HFF-Myc (cell line): ENCODE results near the gene CFAP43.
A peak's percentile ranks its signal among the peaks of the same experiment; 100 is the strongest.

Source experiments
- DNase-seq: peaks from one replicate; pipeline ENCODE4 v3.0.0-alpha.2; 2011; ENCODE audit warnings: low read depth; ENCODE audit errors: extremely low read depth
- H3K4me3 ChIP-seq: replicated peaks from 2 replicates; pipeline ENCODE4 v1.5.1; 2011; ENCODE audit warnings: low read depth, mild to moderate bottlenecking, control low read depth, low read length
- TF ChIP-seq, protein P1 (sequence below): IDR thresholded peaks from 2 replicates; pipeline ENCODE4 v1.5.1; 2012; ENCODE audit warnings: mild to moderate bottlenecking, low read depth, low read length, control low read depth; ENCODE audit errors: missing control alignments

The CFAP43 gene

DNA sequence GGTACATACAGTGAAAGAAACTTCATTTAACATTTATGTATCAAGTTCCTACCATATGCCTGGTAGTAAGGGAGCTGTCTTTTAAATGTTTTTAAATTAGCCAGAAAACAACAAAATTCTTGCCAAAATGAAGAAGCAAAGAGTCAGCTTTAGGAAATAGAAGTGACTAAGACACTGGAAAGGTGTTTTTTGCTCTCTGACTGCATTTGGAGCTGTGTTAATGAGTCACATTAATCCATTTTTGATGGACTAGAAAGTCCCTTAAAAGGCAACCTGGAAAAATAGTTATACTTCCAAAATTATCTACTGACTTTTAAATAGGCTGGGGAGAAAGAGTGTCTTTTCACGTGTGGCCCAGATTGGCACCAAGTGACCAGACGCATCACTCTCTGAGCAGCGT is 142.5 kb downstream of the CFAP43 start:
- no peak overlapping the region for H3K4me3 ChIP-seq
- DNase-seq, result no peak
- TF ChIP-seq, protein P1, sequence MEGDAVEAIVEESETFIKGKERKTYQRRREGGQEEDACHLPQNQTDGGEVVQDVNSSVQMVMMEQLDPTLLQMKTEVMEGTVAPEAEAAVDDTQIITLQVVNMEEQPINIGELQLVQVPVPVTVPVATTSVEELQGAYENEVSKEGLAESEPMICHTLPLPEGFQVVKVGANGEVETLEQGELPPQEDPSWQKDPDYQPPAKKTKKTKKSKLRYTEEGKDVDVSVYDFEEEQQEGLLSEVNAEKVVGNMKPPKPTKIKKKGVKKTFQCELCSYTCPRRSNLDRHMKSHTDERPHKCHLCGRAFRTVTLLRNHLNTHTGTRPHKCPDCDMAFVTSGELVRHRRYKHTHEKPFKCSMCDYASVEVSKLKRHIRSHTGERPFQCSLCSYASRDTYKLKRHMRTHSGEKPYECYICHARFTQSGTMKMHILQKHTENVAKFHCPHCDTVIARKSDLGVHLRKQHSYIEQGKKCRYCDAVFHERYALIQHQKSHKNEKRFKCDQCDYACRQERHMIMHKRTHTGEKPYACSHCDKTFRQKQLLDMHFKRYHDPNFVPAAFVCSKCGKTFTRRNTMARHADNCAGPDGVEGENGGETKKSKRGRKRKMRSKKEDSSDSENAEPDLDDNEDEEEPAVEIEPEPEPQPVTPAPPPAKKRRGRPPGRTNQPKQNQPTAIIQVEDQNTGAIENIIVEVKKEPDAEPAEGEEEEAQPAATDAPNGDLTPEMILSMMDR, result no peak

DNA sequence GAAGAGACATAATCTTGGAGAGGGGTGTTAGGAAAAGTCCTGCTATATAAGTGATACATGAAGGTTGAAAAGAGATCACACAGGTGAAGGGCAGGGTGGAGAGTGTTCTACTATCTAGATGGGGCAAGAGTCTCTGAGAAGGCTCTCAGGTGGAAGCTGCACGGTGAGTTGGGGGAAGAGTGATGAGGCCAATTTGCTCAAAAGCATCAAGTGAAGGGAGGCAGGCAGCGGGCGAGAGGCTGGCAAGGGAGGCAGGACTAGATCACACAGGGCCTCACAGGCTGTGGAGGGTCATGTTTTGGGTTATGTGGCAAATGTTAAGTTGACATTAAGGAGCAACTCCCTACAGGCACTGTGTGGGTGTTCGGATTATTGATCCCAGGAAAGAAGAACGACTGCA is 143.9 kb downstream of the CFAP43 start:
- no peak for DNase-seq
- TF ChIP-seq, protein P1, result no peak
- no peak overlapping the region for H3K4me3 ChIP-seq

DNA sequence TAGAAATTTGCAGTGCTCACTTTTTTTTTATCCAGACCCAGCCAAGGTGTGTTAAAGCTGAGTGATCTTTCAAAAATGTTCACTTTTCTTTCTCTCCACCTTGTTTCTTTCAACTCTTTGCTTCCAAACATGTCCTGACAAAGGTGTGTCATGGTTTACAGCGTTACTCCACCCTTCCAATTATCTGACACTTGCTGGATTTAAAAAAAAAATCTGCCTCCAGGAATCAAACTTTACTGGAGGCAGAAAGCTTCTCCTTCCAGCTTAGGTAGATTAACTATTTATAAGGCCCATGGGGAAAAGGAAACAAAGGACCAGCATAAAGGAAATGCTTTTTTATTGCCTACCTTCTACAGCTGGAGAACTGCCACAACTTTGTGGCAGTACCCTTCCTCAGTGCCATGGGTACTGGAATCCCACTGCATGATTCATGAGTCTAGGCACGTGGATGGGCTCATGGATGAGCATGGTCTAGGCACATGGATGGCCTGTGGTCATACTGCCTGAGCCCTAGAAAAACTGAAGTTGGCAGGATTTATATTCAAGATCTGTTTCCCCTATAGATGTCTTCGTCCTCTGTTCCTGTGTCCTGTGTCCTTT is 146.3 kb downstream of the CFAP43 start, which contains the start of gene COL17A1:
TSS of gene COL17A1 (minus strand) at position 80 of the 600 bp plus-strand sequence. CDS start 5,207 bp downstream, outside the sequence.
- no peak within 1 kb of the TSS for H3K4me3 ChIP-seq
- no peak for DNase-seq
- TF ChIP-seq, protein P1, result no peak

DNA sequence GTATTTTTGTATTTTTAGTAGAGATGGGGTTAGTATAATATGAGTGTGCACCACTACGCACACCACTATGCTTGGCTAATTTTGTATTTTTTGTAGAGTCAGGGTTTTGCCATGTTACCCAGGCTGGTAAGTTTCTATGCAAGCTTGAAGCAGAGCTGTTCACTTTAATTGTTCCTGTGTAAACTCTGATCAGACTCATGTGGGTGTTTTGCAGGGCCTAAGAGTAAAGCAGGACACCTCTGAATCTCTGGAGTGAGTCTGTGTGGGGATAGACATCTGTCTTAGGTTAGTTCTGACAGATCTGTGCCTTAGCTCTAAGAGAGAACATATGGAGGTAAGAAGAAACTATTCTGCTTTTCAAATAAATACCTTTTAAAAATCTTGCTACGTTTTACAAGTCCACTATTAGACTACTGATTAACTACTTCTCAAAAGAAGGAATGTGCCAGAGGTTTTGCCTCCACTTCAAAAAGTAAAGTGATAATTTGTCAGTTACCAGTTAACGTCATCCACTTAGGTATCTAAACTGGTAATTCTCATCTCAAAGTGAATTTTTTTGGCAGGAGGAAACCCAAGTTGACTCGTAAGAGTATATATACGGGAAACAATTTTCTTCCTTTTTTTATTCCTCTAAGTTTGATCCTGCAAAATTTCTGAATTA is 147.6 kb downstream of the CFAP43 start:
- no peak for DNase-seq
- no peak overlapping the region for H3K4me3 ChIP-seq
- TF ChIP-seq, protein P1, result no peak

DNA sequence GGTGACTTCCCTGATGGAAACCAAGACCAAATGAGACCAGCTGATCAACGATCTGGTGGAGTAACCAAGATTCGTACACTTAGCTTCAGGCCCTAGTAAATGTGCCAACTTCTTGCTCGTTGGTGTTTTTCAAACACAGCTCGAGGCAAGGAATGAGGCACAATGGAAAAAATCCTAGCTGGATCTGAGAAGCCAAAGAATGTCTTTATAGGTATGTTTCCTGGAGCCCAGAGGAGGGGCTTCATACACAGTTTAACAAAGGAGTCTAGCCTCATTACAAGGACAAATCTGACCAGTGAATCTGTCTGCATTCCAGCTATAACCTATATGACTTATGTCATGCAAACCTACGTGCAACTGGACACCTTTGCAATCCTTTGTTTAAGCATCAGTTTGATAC is 150.2 kb downstream of the CFAP43 start:
- no peak overlapping the region for H3K4me3 ChIP-seq
- DNase-seq, result no peak
- TF ChIP-seq, protein P1, result no peak

DNA sequence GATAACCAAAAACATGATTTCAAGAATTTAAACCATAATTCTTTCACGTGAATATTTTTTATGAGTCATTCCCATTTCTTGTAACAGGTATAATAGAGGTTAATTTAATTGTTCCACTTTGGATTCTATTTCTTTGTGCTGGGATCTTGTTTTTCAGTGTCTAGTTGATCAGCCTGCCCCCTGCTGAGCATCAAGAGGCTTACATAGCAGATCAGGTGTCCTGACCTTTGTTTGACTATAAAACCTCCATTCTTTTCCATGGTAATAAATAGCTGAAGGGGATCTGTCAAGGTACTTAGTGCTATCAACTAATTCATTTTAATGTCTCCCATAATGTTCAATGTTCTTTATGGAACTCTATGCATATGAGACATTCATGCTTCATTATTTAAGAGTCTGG is 151.4 kb downstream of the CFAP43 start:
- H3K4me3 ChIP-seq, result no peak overlapping the region
- no peak for DNase-seq
- TF ChIP-seq, protein P1, result peak; percentile 50
